ENCODE results near the gene RCAN2. TPM values are rescaled to one million over a fixed set of nuclear protein-coding genes. Genes with fewer than 3 reads are reported as not detected.

RCAN2 gene
- polyA plus RNA-seq, 1 donor from 2014 or later = 37.4 TPM

DNA sequence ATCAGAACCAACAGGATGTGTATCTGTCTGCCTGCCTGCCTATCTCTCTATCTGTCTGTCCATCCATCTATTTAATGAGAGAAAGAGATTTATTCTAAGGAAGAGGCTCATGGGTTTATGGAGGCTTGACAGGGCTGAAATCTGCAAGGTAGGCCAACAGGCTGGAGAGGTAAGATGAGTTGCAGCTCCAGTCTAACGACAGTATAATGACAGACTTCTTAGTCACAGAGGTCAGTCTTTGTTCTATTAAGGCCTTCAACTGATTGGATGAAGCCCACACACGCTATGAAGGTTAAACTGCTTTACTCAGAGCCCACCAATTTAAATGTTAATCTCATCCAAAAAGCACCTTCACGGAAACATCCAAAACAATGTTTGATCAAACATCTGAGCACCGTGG lies 220.1 kb downstream of the RCAN2 start:
- Histone ChIP-seq H3K9me3 (ENCODE audit: low read length) (no peaks in the 10 kb centered on the region), H3K27me3 (ENCODE audit: insufficient read depth, low read depth, low read length) (no peaks in the 10 kb centered on the region), H3K36me3 (ENCODE audit: insufficient read depth, low read length) (no peaks in the 10 kb centered on the region), H2AFZ (ENCODE audit: low read depth, low read length) (no peak overlapping the region), H3K4me3 (ENCODE audit: low read length) (no peak overlapping the region), H3K9ac (ENCODE audit: low read length) (no peak overlapping the region), H3K27ac (ENCODE audit: low read length) (no peak overlapping the region), H3K79me2 (replicated peaks; ENCODE audit: insufficient read depth, low read length) (no peaks in the 10 kb centered on the region), H3K4me2 (ENCODE audit: low read length) (no peak overlapping the region), H4K20me1 (ENCODE audit: insufficient read depth) (no peaks in the 10 kb centered on the region), H3K9me2 (ENCODE audit: insufficient read depth, low read length) (no peaks in the 10 kb centered on the region), H3F3A (ENCODE audit: insufficient read depth, low read length, poor library complexity, severe bottlenecking) (no peaks in the 10 kb centered on the region)
- TF ChIP-seq RAD21 (conservative IDR thresholded peaks at IDR 0.05) = no peak
- no peak for TF ChIP-seq MXI1 (conservative IDR thresholded peaks at IDR 0.05; ENCODE audit: poor library complexity, severe bottlenecking)
- no peak for TF ChIP-seq SMC3 (conservative IDR thresholded peaks at IDR 0.05; ENCODE audit: poor library complexity)
- no peak for TF ChIP-seq TAF1 (IDR thresholded peaks at IDR 0.05; ENCODE audit: low read depth)
- no peak for TF ChIP-seq EP300 (conservative IDR thresholded peaks at IDR 0.05; ENCODE audit: poor library complexity, severe bottlenecking)
- TF ChIP-seq, protein P1, sequence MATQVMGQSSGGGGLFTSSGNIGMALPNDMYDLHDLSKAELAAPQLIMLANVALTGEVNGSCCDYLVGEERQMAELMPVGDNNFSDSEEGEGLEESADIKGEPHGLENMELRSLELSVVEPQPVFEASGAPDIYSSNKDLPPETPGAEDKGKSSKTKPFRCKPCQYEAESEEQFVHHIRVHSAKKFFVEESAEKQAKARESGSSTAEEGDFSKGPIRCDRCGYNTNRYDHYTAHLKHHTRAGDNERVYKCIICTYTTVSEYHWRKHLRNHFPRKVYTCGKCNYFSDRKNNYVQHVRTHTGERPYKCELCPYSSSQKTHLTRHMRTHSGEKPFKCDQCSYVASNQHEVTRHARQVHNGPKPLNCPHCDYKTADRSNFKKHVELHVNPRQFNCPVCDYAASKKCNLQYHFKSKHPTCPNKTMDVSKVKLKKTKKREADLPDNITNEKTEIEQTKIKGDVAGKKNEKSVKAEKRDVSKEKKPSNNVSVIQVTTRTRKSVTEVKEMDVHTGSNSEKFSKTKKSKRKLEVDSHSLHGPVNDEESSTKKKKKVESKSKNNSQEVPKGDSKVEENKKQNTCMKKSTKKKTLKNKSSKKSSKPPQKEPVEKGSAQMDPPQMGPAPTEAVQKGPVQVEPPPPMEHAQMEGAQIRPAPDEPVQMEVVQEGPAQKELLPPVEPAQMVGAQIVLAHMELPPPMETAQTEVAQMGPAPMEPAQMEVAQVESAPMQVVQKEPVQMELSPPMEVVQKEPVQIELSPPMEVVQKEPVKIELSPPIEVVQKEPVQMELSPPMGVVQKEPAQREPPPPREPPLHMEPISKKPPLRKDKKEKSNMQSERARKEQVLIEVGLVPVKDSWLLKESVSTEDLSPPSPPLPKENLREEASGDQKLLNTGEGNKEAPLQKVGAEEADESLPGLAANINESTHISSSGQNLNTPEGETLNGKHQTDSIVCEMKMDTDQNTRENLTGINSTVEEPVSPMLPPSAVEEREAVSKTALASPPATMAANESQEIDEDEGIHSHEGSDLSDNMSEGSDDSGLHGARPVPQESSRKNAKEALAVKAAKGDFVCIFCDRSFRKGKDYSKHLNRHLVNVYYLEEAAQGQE (IDR thresholded peaks at IDR 0.05; ENCODE audit: borderline replicate concordance) = no peak
- no peak for TF ChIP-seq EZH2 (IDR thresholded peaks at IDR 0.05; ENCODE audit: borderline replicate concordance, insufficient read depth, low read length, poor library complexity, severe bottlenecking)
- TF ChIP-seq, protein P2, sequence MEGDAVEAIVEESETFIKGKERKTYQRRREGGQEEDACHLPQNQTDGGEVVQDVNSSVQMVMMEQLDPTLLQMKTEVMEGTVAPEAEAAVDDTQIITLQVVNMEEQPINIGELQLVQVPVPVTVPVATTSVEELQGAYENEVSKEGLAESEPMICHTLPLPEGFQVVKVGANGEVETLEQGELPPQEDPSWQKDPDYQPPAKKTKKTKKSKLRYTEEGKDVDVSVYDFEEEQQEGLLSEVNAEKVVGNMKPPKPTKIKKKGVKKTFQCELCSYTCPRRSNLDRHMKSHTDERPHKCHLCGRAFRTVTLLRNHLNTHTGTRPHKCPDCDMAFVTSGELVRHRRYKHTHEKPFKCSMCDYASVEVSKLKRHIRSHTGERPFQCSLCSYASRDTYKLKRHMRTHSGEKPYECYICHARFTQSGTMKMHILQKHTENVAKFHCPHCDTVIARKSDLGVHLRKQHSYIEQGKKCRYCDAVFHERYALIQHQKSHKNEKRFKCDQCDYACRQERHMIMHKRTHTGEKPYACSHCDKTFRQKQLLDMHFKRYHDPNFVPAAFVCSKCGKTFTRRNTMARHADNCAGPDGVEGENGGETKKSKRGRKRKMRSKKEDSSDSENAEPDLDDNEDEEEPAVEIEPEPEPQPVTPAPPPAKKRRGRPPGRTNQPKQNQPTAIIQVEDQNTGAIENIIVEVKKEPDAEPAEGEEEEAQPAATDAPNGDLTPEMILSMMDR (IDR thresholded peaks at IDR 0.05; ENCODE audit: poor library complexity, severe bottlenecking) = no peak
- no peak for TF ChIP-seq POLR2AphosphoS5 (IDR thresholded peaks at IDR 0.05)

DNA sequence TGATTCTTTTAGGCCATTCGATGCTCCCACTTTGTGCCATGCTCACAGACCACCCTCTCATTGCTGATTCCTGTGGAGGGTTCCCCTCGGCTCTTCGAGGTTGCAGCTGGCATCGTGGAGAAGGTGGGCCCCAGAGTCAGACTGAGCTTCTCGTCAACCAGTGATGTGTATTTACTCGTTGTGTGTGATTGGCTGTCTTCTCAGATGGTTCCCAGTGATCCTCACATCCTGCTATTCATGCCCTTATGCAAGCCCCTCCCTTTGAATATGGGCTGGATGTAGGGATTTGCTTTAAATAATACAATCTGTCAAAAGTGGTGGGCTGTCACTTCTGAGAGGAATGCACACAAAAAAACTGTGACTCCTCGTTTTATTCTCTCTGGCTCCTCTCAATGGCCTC lies 220.9 kb downstream of the RCAN2 start:
- H3K27ac ChIP-seq (ENCODE audit: low read length) = no peak overlapping the region
- H3K4me3 ChIP-seq (ENCODE audit: low read length) = no peak overlapping the region
- no peaks in the 10 kb centered on the region for H4K20me1 ChIP-seq (ENCODE audit: insufficient read depth)
- no peak overlapping the region for H3K9ac ChIP-seq (ENCODE audit: low read length)
- H3K36me3 ChIP-seq (ENCODE audit: insufficient read depth, low read length) = no peaks in the 10 kb centered on the region
- no peaks in the 10 kb centered on the region for H3K9me2 ChIP-seq (ENCODE audit: insufficient read depth, low read length)
- TF ChIP-seq POLR2AphosphoS5 (IDR thresholded peaks at IDR 0.05) (no peak), EZH2 (IDR thresholded peaks at IDR 0.05; ENCODE audit: borderline replicate concordance, insufficient read depth, low read length, poor library complexity, severe bottlenecking) (no peak), EP300 (conservative IDR thresholded peaks at IDR 0.05; ENCODE audit: poor library complexity, severe bottlenecking) (no peak), MXI1 (conservative IDR thresholded peaks at IDR 0.05; ENCODE audit: poor library complexity, severe bottlenecking) (no peak), TAF1 (IDR thresholded peaks at IDR 0.05; ENCODE audit: low read depth) (no peak), RAD21 (conservative IDR thresholded peaks at IDR 0.05) (no peak), SMC3 (conservative IDR thresholded peaks at IDR 0.05; ENCODE audit: poor library complexity) (no peak)
- TF ChIP-seq, protein P1 (IDR thresholded peaks at IDR 0.05; ENCODE audit: borderline replicate concordance) = no peak
- TF ChIP-seq, protein P2 (IDR thresholded peaks at IDR 0.05; ENCODE audit: poor library complexity, severe bottlenecking) = no peak
- no peak overlapping the region for H2AFZ ChIP-seq (ENCODE audit: low read depth, low read length)
- H3K4me2 ChIP-seq (ENCODE audit: low read length) = no peak overlapping the region
- no peaks in the 10 kb centered on the region for H3K9me3 ChIP-seq (ENCODE audit: low read length)
- H3F3A ChIP-seq (ENCODE audit: insufficient read depth, low read length, poor library complexity, severe bottlenecking) = no peaks in the 10 kb centered on the region
- no peaks in the 10 kb centered on the region for H3K79me2 ChIP-seq (replicated peaks; ENCODE audit: insufficient read depth, low read length)
- no peaks in the 10 kb centered on the region for H3K27me3 ChIP-seq (ENCODE audit: insufficient read depth, low read depth, low read length)
